H9 (cell line): Measurements from ENCODE around the gene UVSSA. TPM values are rescaled to one million over a fixed set of nuclear protein-coding genes. Genes with fewer than 3 reads are reported as not detected.

Experiments used
- DNase-seq: peaks from one replicate; pipeline ENCODE4 v3.0.0-alpha.2; 2017
- H2AFZ ChIP-seq: one replicate; pipeline ENCODE4 v1.6.1; 2013; ENCODE audit warnings: mild to moderate bottlenecking, low read length, control low read depth, moderate library complexity
- H2AK5ac ChIP-seq: 2 replicates; pipeline ENCODE4 v1.6.1; 2013; ENCODE audit warnings: low read length, control low read depth, mixed read lengths; ENCODE audit not compliant: insufficient read length
- H2BK120ac ChIP-seq: one replicate; pipeline ENCODE4 v1.6.1; 2013; ENCODE audit warnings: low read depth, mild to moderate bottlenecking, low read length, control low read depth, inconsistent platforms; ENCODE audit not compliant: poor library complexity, severe bottlenecking
- H2BK12ac ChIP-seq: 2 replicates; pipeline ENCODE4 v1.6.1; 2013; ENCODE audit warnings: low read length, control low read depth, mixed read lengths, low read depth; ENCODE audit not compliant: insufficient read length
- H2BK15ac ChIP-seq: 2 replicates; pipeline ENCODE4 v1.6.1; 2013; ENCODE audit warnings: low read depth, low read length, control low read depth
- H2BK20ac ChIP-seq: one replicate; pipeline ENCODE4 v1.6.1; 2013; ENCODE audit warnings: low read depth, mild to moderate bottlenecking, low read length, control low read depth, inconsistent platforms; ENCODE audit not compliant: poor library complexity, severe bottlenecking
- H2BK5ac ChIP-seq: 2 replicates; pipeline ENCODE4 v1.6.1; 2013; ENCODE audit warnings: low read length, control low read depth, mixed read lengths; ENCODE audit not compliant: insufficient read length
- H3K14ac ChIP-seq: 2 replicates; pipeline ENCODE4 v1.6.1; 2013; ENCODE audit warnings: low read length, control low read depth; ENCODE audit not compliant: insufficient read depth
- H3K18ac ChIP-seq: 2 replicates; pipeline ENCODE4 v1.6.1; 2013; ENCODE audit warnings: low read depth, mild to moderate bottlenecking, mixed read lengths, low read length, control low read depth; ENCODE audit not compliant: insufficient read length
- H3K23ac ChIP-seq: 2 replicates; pipeline ENCODE4 v1.6.1; 2013; ENCODE audit warnings: low read length, control low read depth, mixed read lengths, low read depth; ENCODE audit not compliant: insufficient read length
- H3K23me2 ChIP-seq: 2 replicates; pipeline ENCODE4 v1.6.1; 2013; ENCODE audit warnings: low read depth, mild to moderate bottlenecking, mixed read lengths, low read length, control low read depth; ENCODE audit not compliant: insufficient read length, poor library complexity, severe bottlenecking
- H3K27ac ChIP-seq: 2 replicates; pipeline ENCODE4 v1.5.1; 2013; ENCODE audit warnings: low read length, control low read depth, mixed read lengths, low read depth; ENCODE audit not compliant: insufficient read length
- H3K27me3 ChIP-seq: 2 replicates; pipeline ENCODE4 v1.6.1; 2013; ENCODE audit warnings: low read length, control low read depth, inconsistent platforms; ENCODE audit not compliant: insufficient read depth
- H3K4ac ChIP-seq: 2 replicates; pipeline ENCODE4 v1.6.1; 2013; ENCODE audit warnings: low read depth, mild to moderate bottlenecking, control low read depth, inconsistent platforms, low read length, moderate library complexity
- H3K4me1 ChIP-seq: 2 replicates; pipeline ENCODE4 v1.6.1; 2013; ENCODE audit warnings: low read length, control low read depth, inconsistent platforms; ENCODE audit not compliant: insufficient read depth
- H3K4me2 ChIP-seq: 2 replicates; pipeline ENCODE4 v1.6.1; 2013; ENCODE audit warnings: low read length, control low read depth, mixed read lengths; ENCODE audit not compliant: insufficient read length, insufficient read depth
- H3K56ac ChIP-seq: 2 replicates; pipeline ENCODE4 v1.6.1; 2013; ENCODE audit warnings: low read depth, mild to moderate bottlenecking, mixed read lengths, low read length, control low read depth; ENCODE audit not compliant: insufficient read length
- H3K79me1 ChIP-seq: 2 replicates; pipeline ENCODE4 v1.6.1; 2013; ENCODE audit warnings: low read depth, mild to moderate bottlenecking, moderate library complexity, low read length, control low read depth, inconsistent platforms; ENCODE audit not compliant: insufficient read depth, poor library complexity, severe bottlenecking
- H3K79me2 ChIP-seq: 2 replicates; pipeline ENCODE4 v1.6.1; 2013; ENCODE audit warnings: low read length, control low read depth, inconsistent platforms; ENCODE audit not compliant: insufficient read depth
- H3K9ac ChIP-seq: 2 replicates; pipeline ENCODE4 v1.6.1; 2013; ENCODE audit warnings: low read length, control low read depth, mixed read lengths; ENCODE audit not compliant: insufficient read length; ENCODE audit errors: extremely low read depth
- H3K9me3 ChIP-seq: one replicate; pipeline ENCODE4 v1.6.1; 2013; ENCODE audit warnings: low read depth, low read length, inconsistent platforms; ENCODE audit not compliant: control insufficient read depth
- H3T11ph ChIP-seq: one replicate; pipeline ENCODE4 v1.6.1; 2013; ENCODE audit warnings: mild to moderate bottlenecking, low read length, control low read depth, inconsistent platforms
- H4K20me1 ChIP-seq: one replicate; pipeline ENCODE4 v1.6.1; 2013; ENCODE audit not compliant: control insufficient read depth, insufficient read length, insufficient read depth
- H4K5ac ChIP-seq: 2 replicates; pipeline ENCODE4 v1.6.1; 2013; ENCODE audit warnings: low read depth, mild to moderate bottlenecking, mixed read lengths, low read length, control low read depth; ENCODE audit not compliant: insufficient read length
- H4K8ac ChIP-seq: replicated peaks from 2 replicates; pipeline ENCODE4 v1.6.1; 2013; ENCODE audit warnings: low read length, control low read depth, mixed read lengths, low read depth; ENCODE audit not compliant: insufficient read length
- H4K91ac ChIP-seq: 2 replicates; pipeline ENCODE4 v1.6.1; 2013; ENCODE audit warnings: low read depth, mild to moderate bottlenecking, moderate library complexity, mixed read lengths, low read length, control low read depth; ENCODE audit not compliant: insufficient read length
- H3K27ac Mint-ChIP-seq, 3 experiments: 2 replicates in 2 of 3; 3 replicates in 1 of 3; pipeline ENCODE4 v1.8.0; 2020 to 2021; ENCODE audit warnings: mixed read lengths in 3 of 3, mild to moderate bottlenecking in 1 of 3, moderate library complexity in 1 of 3
- H3K27me3 Mint-ChIP-seq: 2 replicates; pipeline ENCODE4 v1.8.0; 2021; ENCODE audit warnings: low read depth, mild to moderate bottlenecking, moderate library complexity, mixed read lengths
- H3K36me3 Mint-ChIP-seq, 3 experiments: 2 replicates in 2 of 3; 3 replicates in 1 of 3; pipeline ENCODE4 v1.8.0; 2020 to 2021; ENCODE audit warnings: low read depth in 3 of 3, mixed read lengths in 3 of 3; ENCODE audit not compliant: insufficient read depth in 1 of 3
- H3K4me1 Mint-ChIP-seq, 2 experiments: 2 replicates each; pipeline ENCODE4 v1.8.0; 2020; ENCODE audit warnings: mixed read lengths in 2 of 2
- H3K4me3 Mint-ChIP-seq, 2 experiments: 2 replicates in 1 of 2; 3 replicates in 1 of 2; pipeline ENCODE4 v1.8.0; 2020 to 2021; ENCODE audit warnings: mild to moderate bottlenecking in 2 of 2, mixed read lengths in 2 of 2, moderate library complexity in 1 of 2
- H3K9me3 Mint-ChIP-seq, 2 experiments: 2 replicates in 1 of 2; 3 replicates in 1 of 2; pipeline ENCODE4 v1.8.0; 2020; ENCODE audit warnings: mild to moderate bottlenecking in 2 of 2, mixed read lengths in 2 of 2, moderate library complexity in 1 of 2
- CTCF ChIP-seq: fragments of 200-600 bp; sonication (generic); conservative IDR thresholded peaks from 3 replicates; pipeline ENCODE4 v1.8.0; 2021; ENCODE audit warnings: antibody characterized with exemption, mild to moderate bottlenecking
- WGBS: extraction: QIAGEN DNeasy Blood & Tissue Kit; methylation state at CpG from one replicate; pipeline ENCODE4 v1.1.7; 2013; ENCODE audit warnings: missing lambda C conversion rate, low lambda C conversion rate, mixed read lengths; ENCODE audit not compliant: insufficient read length; ENCODE audit errors: extremely low coverage; 5-methylcytosine and 5-hydroxymethylcytosine counted together
- total RNA-seq: library from RNA; stranded (reverse); gene quantifications from 2 replicates; pipeline ENCODE4 v1.2.1, GENCODE V29; 2021

The UVSSA gene
- total RNA-seq, 1 experiment from 2014 or later, result 15.9 TPM

- H2AK5ac ChIP-seq, result no peak overlapping the region
- H4K8ac ChIP-seq, result no peak overlapping the region
- no peaks in the 10 kb centered on the region for H3K79me2 ChIP-seq
- no peak overlapping the region for H2BK20ac ChIP-seq
- Mint-ChIP-seq H3K4me3 (peak overlapping the region in 1 of 2 experiments; percentile 8; a peak in 2 of 5 replicates), H3K36me3 (peaks cover 0 to 2% (median 0%) of the 10 kb centered on the region in 3 experiments; a peak in 3 of 7 replicates), H3K9me3 (peaks cover 0 to 2% of the 10 kb centered on the region in 2 experiments; a peak in 2 of 5 replicates), H3K27me3 (peaks cover 79% of the 10 kb centered on the region), H3K4me1 (peaks cover 4 to 17% of the 10 kb centered on the region in 2 experiments; a peak in 3 of 4 replicates), H3K27ac (no peak overlapping the region)
- no peak overlapping the region for H3K9ac ChIP-seq
- no peak for DNase-seq
- H3K4ac ChIP-seq, result no peak overlapping the region
- H3K4me1 ChIP-seq, result no peaks in the 10 kb centered on the region; the same call in 1 of the 2 replicates
- TF ChIP-seq CTCF, result no peak
- H3T11ph ChIP-seq, result no peak overlapping the region
- H3K79me1 ChIP-seq, result no peaks in the 10 kb centered on the region
- no peak overlapping the region for H3K23ac ChIP-seq
- WGBS, result no CpG with 5 or more reads among the region's 27 CpGs
- H2BK120ac ChIP-seq, result no peak overlapping the region
- no peak overlapping the region for H3K27ac ChIP-seq
- H3K27me3 ChIP-seq, result peaks cover 64% of the 10 kb centered on the region
- H3K18ac ChIP-seq, result no peak overlapping the region
- no peak overlapping the region for H3K56ac ChIP-seq
- H4K91ac ChIP-seq, result no peak overlapping the region
- no peak overlapping the region for H2BK5ac ChIP-seq
- H2AFZ ChIP-seq, result no peak overlapping the region
- H4K20me1 ChIP-seq, result no peaks in the 10 kb centered on the region
- no peak overlapping the region for H3K4me2 ChIP-seq
- H3K14ac ChIP-seq, result no peak overlapping the region
- H2BK12ac ChIP-seq, result no peak overlapping the region
- H4K5ac ChIP-seq, result no peak overlapping the region
- H2BK15ac ChIP-seq, result no peak overlapping the region
- H3K23me2 ChIP-seq, result peaks cover 5% of the 10 kb centered on the region
- H3K9me3 ChIP-seq, result no peaks in the 10 kb centered on the region
Measured at GRCh38 chr4:1409491-1410425, 62.8 kb downstream of the UVSSA start.
